ENCODE measurements around the gene PPP1CA.

Gene PPP1CA

GRCh38 chr11:67349457-67349856 is 52.2 kb downstream of the PPP1CA start:
- no peak for DNase-seq

- DNase-seq, result no peak
Observed at GRCh38 chr11:67349036-67349435, 52.6 kb downstream of the PPP1CA start.
